Osteoblast (primary cell): Measurements from ENCODE around the gene SPTBN5. TPM values are rescaled to one million over a fixed set of nuclear protein-coding genes. Genes with fewer than 3 reads are reported as not detected.

Experiments used
- DNase-seq: peaks from one replicate; pipeline ENCODE4 v3.0.0; 2011; ENCODE audit warnings: low spot score, mixed read lengths; ENCODE audit not compliant: insufficient read length; ENCODE audit errors: missing footprints
- H2AFZ ChIP-seq: 2 replicates; pipeline ENCODE4 v1.6.0; 2011; ENCODE audit warnings: mild to moderate bottlenecking, low read length
- H3K27ac ChIP-seq: 2 replicates; pipeline ENCODE4 v1.5.1; 2011; ENCODE audit warnings: mild to moderate bottlenecking, low read depth, low read length, moderate library complexity
- H3K27me3 ChIP-seq: 2 replicates; pipeline ENCODE4 v1.6.0; 2012; ENCODE audit warnings: mild to moderate bottlenecking, control low read depth, inconsistent platforms, low read length, moderate library complexity; ENCODE audit not compliant: insufficient read depth
- H3K36me3 ChIP-seq: 2 replicates; pipeline ENCODE4 v1.5.1; 2011; ENCODE audit warnings: mild to moderate bottlenecking, low read length, control low read depth, moderate library complexity; ENCODE audit not compliant: insufficient read depth
- H3K4me1 ChIP-seq: 2 replicates; pipeline ENCODE4 v1.5.1; 2011; ENCODE audit warnings: mild to moderate bottlenecking, low read length, control low read depth, moderate library complexity; ENCODE audit not compliant: insufficient read depth
- H3K4me2 ChIP-seq: 2 replicates; pipeline ENCODE4 v1.6.0; 2011; ENCODE audit warnings: mild to moderate bottlenecking, low read length; ENCODE audit not compliant: insufficient read depth
- H3K4me3 ChIP-seq: fragments of 200-600 bp; sonication (generic); 3 replicates; pipeline ENCODE4 v1.5.1; 2012; ENCODE audit warnings: mild to moderate bottlenecking, low read length, inconsistent platforms; ENCODE audit not compliant: insufficient read depth
- H3K79me2 ChIP-seq: 2 replicates; pipeline ENCODE4 v1.6.0; 2012; ENCODE audit warnings: mild to moderate bottlenecking, low read length, control low read depth, inconsistent platforms; ENCODE audit not compliant: insufficient read depth
- H3K9me3 ChIP-seq: 2 replicates; pipeline ENCODE4 v1.5.1; 2011; ENCODE audit warnings: low read depth, low read length, control low read depth
- H4K20me1 ChIP-seq: 2 replicates; pipeline ENCODE4 v1.6.0; 2012; ENCODE audit warnings: mild to moderate bottlenecking, low read length, control low read depth; ENCODE audit not compliant: insufficient read depth
- total RNA-seq: library from RNA; depleted of rRNA; stranded (reverse); fragments of >200 nt; gene quantifications from 2 replicates; pipeline ENCODE4 v1.2.3, GENCODE V29; 2012
- TF ChIP-seq, protein P1 (sequence below): IDR thresholded peaks from 2 replicates; pipeline ENCODE4 v1.5.1; 2011; ENCODE audit warnings: mild to moderate bottlenecking, low read depth, low read length, moderate library complexity; ENCODE audit errors: extremely low read depth

Gene SPTBN5
- total RNA-seq, 1 donor: 0.36 TPM

DNA sequence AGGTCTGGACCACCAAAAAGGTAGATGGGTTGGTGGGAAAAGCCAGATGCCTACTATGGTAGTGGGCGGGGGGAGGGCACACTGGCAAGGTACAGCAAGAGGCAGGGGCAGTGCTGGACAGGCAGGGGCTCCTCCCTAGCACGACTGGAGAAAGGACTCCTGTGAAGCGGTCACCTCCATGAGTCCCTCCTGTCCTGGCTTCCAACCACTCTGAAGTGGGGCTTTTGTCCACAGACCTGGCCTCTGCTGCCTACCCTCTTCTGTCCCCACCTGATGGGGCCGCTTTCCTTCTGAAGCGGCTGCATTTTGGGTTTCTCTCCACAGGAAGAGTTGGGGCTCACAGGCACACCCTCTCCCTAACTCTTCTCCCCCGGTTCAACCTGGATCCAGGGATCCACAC, 2.7 kb upstream of the SPTBN5 start:
- H3K27ac ChIP-seq: no peak overlapping the region
- peaks cover 13% of the 10 kb centered on the region for H3K4me1 ChIP-seq
- H3K36me3 ChIP-seq: peaks cover 11% of the 10 kb centered on the region
- DNase-seq: no peak
- no peak overlapping the region for H3K4me3 ChIP-seq
- no peaks in the 10 kb centered on the region for H4K20me1 ChIP-seq
- H2AFZ ChIP-seq: no peak overlapping the region
- no peaks in the 10 kb centered on the region for H3K9me3 ChIP-seq
- no peaks in the 10 kb centered on the region for H3K27me3 ChIP-seq
- TF ChIP-seq, protein P1, sequence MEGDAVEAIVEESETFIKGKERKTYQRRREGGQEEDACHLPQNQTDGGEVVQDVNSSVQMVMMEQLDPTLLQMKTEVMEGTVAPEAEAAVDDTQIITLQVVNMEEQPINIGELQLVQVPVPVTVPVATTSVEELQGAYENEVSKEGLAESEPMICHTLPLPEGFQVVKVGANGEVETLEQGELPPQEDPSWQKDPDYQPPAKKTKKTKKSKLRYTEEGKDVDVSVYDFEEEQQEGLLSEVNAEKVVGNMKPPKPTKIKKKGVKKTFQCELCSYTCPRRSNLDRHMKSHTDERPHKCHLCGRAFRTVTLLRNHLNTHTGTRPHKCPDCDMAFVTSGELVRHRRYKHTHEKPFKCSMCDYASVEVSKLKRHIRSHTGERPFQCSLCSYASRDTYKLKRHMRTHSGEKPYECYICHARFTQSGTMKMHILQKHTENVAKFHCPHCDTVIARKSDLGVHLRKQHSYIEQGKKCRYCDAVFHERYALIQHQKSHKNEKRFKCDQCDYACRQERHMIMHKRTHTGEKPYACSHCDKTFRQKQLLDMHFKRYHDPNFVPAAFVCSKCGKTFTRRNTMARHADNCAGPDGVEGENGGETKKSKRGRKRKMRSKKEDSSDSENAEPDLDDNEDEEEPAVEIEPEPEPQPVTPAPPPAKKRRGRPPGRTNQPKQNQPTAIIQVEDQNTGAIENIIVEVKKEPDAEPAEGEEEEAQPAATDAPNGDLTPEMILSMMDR: no peak
- H3K4me2 ChIP-seq: no peak overlapping the region
- H3K79me2 ChIP-seq: no peaks in the 10 kb centered on the region

DNA sequence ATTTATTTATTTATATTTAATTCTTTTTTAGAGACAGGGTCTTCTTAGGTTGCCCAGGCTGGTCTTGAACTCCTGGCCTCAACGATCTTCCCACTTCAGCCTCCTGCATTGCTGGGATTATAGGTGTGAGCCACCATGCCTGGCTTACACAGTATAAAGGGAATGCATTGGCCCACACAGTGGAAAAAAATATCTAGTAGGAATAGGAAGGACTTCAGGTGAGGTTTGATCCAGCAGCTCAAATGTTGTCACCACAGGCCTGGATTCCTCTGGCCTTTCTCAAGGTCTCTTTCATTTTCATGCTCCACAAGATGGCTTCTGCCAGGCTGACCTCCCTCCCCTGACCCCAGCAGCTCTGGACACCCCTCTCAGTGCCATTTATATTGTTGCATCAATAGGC, 2.1 kb upstream of the SPTBN5 start:
- H3K9me3 ChIP-seq: no peaks in the 10 kb centered on the region
- no peak overlapping the region for H3K27ac ChIP-seq
- H4K20me1 ChIP-seq: no peaks in the 10 kb centered on the region
- H3K27me3 ChIP-seq: no peaks in the 10 kb centered on the region
- H2AFZ ChIP-seq: no peak overlapping the region
- TF ChIP-seq, protein P1: no peak
- peaks cover 13% of the 10 kb centered on the region for H3K4me1 ChIP-seq
- H3K36me3 ChIP-seq: peaks cover 11% of the 10 kb centered on the region
- H3K79me2 ChIP-seq: no peaks in the 10 kb centered on the region
- DNase-seq: no peak
- H3K4me2 ChIP-seq: no peak overlapping the region
- no peak overlapping the region for H3K4me3 ChIP-seq

DNA sequence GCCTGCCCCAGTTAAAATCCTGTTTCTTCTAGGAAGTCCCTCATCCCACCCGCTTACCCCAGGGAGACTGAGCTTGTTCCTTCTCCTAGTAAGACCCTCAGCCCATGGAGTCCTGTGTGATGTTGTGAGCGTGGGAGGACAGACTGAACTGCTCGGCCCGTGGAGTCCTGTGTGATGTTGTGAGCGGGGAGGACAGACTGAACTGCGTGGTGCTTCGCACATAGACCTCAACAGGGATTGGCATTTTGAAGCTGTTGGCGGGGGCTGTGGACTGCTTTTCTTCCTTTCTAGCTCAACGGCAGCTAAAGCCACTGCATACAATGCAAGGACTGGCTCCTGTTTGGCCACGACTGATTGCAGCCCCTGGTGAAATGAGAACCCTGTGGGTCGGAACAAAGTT, 1.6 kb upstream of the SPTBN5 start:
- H3K4me3 ChIP-seq: no peak overlapping the region
- peaks cover 13% of the 10 kb centered on the region for H3K4me1 ChIP-seq
- TF ChIP-seq, protein P1: no peak
- H3K36me3 ChIP-seq: peaks cover 11% of the 10 kb centered on the region
- H3K79me2 ChIP-seq: no peaks in the 10 kb centered on the region
- no peaks in the 10 kb centered on the region for H4K20me1 ChIP-seq
- no peaks in the 10 kb centered on the region for H3K27me3 ChIP-seq
- H3K4me2 ChIP-seq: no peak overlapping the region
- no peak overlapping the region for H2AFZ ChIP-seq
- H3K9me3 ChIP-seq: no peaks in the 10 kb centered on the region
- DNase-seq: no peak
- no peak overlapping the region for H3K27ac ChIP-seq

DNA sequence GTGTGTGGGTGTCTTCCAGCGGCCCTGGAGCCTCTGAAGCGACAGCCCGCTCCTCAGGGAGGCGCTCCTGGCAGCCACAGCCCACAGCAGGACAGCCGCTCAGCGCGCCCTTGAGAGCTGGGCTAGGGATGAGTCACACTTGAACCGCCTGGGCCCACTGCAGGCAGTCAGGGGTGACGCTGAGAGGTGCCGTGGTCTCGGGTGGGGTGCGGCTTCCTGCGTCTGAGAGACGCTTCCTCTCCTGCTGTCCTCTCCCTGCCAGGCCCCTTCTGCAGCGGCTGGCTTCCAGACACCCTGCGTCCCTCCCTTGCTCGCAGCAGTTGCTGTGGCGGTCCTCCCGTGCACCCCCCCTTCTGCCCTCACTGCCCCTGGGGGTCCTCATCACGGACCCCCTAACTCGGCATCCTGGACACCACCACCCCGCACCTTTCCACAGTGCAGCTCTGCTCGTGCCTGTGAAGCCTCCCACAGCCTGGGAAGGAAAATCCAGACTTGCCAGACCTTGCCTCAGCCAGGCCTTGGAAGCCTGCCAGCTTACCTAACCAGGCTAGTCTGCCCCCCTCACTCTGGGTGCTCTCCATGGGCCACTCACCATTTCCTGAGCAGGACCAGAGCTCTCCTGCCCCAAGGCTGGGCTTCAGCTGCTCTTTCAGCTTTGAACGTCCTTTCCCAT, 1.1 kb upstream of the SPTBN5 start:
- Histone ChIP-seq H4K20me1 (no peaks in the 10 kb centered on the region), H3K79me2 (no peaks in the 10 kb centered on the region), H2AFZ (peak overlapping the region; percentile 62), H3K4me1 (peaks cover 13% of the 10 kb centered on the region), H3K27ac (no peak overlapping the region), H3K27me3 (no peaks in the 10 kb centered on the region), H3K9me3 (no peaks in the 10 kb centered on the region), H3K4me3 (peak overlapping the region; percentile 45), H3K4me2 (peak overlapping the region; percentile 70), H3K36me3 (peaks cover 11% of the 10 kb centered on the region)
- peak; percentile 100 for DNase-seq
- TF ChIP-seq, protein P1: no peak
